NOMO-1 (cell line): ENCODE data around the gene DSEL.

Source experiments
- DNase-seq, 2 experiments: peaks; one replicate each; lab custom pipeline; 2025; ENCODE audit not compliant: unreplicated experiment in 2 of 2; lab: John Stamatoyannopoulos, UW

Gene DSEL

GRCh38 chr18:67504739-67505138 is 11.8 kb downstream of the DSEL start:
- no peak for DNase-seq

- no peak for DNase-seq
These were observed 15.9 kb downstream of the DSEL start for GRCh38 chr18:67500522-67501205.

GRCh38 chr18:67496469-67496868 is 20.1 kb downstream of the DSEL start:
- no peak for DNase-seq

- DNase-seq = no peak
These were observed 30.0 kb downstream of the DSEL start for GRCh38 chr18:67486534-67486933.

DNA sequence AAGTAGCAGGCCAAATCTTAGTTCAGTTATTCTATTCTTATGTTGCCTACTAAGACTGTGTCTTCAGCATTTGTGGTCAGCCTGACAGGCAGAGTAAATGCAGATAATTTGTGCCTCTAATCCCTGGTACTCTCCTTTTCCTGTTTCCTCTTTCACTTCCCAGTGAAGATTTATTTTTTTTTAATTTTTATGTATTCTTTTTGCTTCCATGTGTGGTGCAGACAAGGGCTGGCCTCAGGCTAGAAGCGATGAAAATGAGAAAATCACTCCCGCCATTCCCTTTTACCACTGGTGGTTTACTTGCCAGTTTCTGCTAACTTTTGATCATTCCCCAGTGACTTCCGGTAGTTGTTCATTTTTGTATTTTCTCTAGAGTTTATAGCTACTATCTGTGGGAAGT is 30.9 kb downstream of the DSEL start:
- DNase-seq = no peak

DNA sequence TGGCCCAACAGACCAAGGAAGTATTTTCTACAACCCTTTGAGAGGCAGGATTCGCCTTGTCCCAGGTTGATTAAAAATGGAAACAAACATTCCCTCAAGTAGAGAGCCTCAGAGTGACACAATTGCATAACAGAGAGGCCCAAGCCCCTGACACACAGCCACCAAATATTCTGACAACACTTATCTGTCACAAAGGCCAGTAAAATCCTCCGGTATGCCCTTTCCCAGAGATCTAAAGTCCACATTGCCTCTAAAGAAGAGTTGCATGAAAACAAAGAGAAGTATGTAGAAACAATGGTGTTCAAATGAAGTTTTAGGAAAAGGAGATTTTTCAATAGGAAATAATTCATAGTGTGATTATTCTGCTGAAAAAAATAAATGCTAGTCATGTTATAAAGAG is 32.1 kb downstream of the DSEL start:
- no peak for DNase-seq

DNA sequence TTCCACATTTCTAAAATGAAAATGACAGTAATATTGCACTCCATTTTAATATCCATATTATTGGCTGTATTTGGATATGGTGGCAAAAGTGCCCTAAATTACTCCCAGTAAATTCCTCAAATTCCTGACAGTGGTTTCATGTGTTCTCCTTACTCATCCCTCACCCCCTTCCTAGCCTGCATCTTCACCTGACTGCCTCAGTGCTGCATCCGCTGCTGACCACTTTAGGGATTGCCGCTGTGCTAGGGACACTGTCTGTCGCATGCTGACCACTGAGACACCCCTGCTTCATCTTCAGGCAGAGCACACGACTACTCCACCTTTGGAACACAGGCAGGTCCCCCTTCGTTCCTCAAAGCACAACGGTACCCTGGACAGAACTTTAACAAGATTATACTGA is 32.6 kb downstream of the DSEL start:
- DNase-seq = no peak

- no peak for DNase-seq
These were observed 33.3 kb downstream of the DSEL start for GRCh38 chr18:67483237-67483636.

GRCh38 chr18:67478249-67478648 is 38.3 kb downstream of the DSEL start:
- DNase-seq = no peak

DNA sequence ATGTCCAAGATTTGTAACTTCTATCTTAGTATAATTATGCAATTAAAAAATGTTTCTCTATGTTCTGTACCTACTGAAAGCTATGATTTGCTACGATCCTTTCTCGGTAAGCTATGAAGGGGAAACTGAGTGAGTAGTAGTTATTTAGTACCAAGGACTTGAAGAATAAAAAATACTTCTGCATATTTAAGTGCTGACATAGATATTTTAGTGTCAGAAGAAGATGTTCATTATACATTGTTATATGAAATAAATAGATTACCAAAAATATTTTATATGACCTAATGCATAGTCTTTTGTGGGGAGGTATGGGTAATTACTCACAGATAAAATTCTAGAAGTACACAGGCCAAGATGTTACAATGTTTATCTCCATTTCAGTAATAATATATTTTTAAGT is 39.0 kb downstream of the DSEL start:
- DNase-seq = no peak

DNA sequence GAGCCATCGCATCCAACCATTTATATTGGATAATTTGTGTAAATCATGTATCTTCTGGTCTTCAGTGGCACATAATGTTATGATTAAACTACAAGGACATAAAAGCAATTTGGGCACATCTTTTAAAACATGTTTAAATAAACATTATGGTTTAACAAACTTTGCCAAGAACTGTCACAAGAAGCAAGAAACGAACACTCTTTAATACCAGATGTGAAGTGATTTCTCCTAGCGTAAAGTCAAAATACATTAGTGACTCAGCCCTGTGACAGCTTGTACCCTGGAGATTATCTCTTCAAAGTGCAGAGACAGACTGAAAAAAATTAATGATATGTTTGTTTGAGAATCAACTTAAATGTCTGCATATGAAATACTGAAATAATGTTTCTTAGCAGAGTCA is 39.9 kb downstream of the DSEL start:
- DNase-seq = no peak

DNA sequence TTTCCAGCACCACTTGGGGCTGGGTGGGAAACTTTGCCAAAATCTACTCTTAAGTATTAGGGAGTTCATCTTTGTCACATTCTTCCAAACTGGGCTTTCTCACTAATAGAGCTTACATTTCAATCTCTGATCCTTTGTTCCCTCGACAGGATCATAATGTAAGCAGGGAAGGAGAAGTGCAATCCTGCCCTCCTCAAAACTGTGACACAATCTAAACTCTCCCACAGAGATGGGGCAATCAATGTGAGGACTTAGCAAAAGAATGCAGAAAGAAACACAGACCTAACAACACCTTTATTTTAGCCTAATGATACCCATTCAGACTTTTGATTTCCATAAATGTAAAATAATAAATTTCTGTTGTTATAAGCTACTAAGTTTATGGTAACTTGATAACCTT is 40.8 kb downstream of the DSEL start:
- DNase-seq = no peak

DNA sequence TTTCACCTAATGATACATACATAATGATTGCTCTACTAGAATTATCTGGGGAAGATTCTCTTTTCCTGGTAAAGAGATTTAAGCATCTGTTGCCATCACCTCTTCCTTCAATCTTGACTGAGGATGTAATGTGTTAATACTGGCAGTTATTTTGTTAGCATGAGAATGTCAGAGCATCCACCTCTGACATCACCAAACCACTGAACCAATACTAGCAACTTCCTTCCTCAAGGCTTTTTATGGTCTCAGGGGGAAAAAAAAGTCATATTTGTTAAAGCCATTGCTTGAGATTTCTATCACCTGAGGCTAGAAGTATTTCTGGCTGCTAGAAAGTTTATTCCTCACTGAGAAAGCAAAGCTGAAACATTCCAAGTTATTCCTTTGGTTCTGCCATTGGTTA is 48.5 kb downstream of the DSEL start:
- no peak for DNase-seq

DNA sequence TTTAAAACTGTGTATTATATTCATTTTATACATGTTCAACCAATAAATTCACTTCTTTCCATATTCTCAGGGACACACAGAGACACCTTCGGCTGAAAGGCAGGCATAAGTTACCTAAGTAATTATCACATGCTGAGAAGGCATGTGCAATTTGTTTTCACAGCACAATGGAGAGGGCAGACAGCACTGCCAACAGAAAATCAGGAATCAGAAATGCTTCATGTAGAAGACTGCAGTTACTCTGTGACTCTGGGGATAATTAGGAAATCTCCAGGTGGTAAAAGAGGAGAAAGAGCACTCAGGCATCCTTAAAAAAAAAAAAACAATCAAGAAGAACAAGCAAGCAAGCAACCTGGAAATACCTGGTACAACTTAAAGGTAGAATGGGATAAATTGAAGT is 49.3 kb downstream of the DSEL start:
- no peak for DNase-seq

DNA sequence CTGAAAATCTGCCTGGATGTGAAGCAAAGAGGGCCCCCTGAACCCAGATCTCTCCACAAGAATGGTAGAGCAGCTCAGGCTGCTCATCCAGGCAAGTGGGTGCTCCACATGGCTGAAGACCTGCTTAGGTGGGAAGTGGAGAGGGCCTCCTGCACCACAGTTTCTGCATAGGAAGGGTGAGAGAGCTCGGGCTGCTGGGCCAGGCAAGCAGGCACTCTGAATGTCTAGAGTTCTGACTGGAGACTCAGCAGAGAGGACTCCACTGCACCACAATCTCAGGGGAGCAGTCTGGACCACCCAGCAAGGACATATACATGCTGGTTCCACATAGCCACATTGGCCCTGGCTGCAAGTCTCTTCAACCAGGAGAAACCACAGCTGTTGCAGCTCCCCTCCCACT is 52.0 kb downstream of the DSEL start:
- no peak for DNase-seq

- no peak for DNase-seq
These were observed 52.7 kb downstream of the DSEL start for GRCh38 chr18:67463829-67464228.

- no peak for DNase-seq
These were observed 59.8 kb downstream of the DSEL start for GRCh38 chr18:67456711-67457110.
